GM12872 (cell line): ENCODE measurements around the gene HOXC10.

Source experiments
- CTCF ChIP-seq: IDR thresholded peaks from 3 replicates; pipeline ENCODE4 v1.5.1; 2011; ENCODE audit warnings: low read depth, mild to moderate bottlenecking, low read length, moderate library complexity; ENCODE audit not compliant: insufficient read depth

HOXC10 gene

GRCh38 chr12:54006559-54007220, 21.7 kb downstream of the HOXC10 start:
- TF ChIP-seq CTCF: no peak

GRCh38 chr12:54007538-54008259, 22.8 kb downstream of the HOXC10 start:
- TF ChIP-seq CTCF: no peak

- no peak for TF ChIP-seq CTCF
Observed at GRCh38 chr12:54008260-54008552, 23.3 kb downstream of the HOXC10 start.

- TF ChIP-seq CTCF: no peak
Observed at GRCh38 chr12:54009171-54010052, 24.5 kb downstream of the HOXC10 start.

GRCh38 chr12:54010053-54010971, 25.4 kb downstream of the HOXC10 start:
- no peak for TF ChIP-seq CTCF

GRCh38 chr12:54010972-54011664, 26.2 kb downstream of the HOXC10 start:
- no peak for TF ChIP-seq CTCF
